ENCODE results near the gene DMRT1.

The DMRT1 gene

DNA sequence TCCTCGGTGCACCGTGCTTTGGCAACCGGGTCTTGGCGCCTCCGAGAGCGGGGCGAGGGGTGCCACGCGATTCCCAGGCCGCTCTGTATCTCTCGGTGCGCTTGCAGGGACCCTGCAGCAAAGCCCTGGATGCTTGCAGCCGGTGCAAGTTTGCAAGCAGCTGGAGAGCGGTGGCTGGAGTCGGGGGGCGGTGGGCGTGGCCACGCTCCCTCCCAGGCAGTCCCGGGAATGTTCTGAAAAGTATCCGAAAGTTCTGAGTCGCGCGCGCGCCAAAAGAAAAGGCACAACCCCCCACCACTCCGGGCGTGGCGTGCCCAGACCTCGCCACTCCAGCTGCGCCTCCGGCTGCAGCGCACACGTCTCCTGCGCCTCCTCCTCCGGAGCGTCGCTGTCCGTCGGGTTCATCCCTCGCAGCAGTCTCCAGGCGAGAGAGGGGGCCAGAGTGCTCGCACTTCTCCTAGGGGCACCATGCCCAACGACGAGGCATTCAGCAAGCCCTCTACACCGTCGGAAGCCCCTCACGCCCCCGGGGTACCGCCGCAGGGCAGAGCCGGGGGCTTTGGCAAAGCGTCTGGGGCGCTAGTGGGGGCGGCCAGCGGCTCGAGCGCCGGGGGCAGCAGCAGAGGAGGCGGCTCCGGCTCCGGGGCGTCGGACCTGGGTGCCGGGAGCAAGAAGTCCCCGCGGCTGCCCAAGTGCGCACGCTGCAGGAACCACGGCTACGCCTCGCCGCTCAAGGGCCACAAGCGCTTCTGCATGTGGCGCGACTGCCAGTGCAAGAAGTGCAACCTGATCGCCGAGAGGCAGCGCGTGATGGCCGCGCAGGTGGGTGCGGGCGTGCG lies at the start of gene DMRT1:
Gene DMRT1 (plus strand): TSS at position 327 of the 839 bp plus-strand sequence. CDS start 142 bp downstream, at position 469.
- peak; percentile 58 for DNase-seq (ENCODE audit: low read depth, low spot score)

DNA sequence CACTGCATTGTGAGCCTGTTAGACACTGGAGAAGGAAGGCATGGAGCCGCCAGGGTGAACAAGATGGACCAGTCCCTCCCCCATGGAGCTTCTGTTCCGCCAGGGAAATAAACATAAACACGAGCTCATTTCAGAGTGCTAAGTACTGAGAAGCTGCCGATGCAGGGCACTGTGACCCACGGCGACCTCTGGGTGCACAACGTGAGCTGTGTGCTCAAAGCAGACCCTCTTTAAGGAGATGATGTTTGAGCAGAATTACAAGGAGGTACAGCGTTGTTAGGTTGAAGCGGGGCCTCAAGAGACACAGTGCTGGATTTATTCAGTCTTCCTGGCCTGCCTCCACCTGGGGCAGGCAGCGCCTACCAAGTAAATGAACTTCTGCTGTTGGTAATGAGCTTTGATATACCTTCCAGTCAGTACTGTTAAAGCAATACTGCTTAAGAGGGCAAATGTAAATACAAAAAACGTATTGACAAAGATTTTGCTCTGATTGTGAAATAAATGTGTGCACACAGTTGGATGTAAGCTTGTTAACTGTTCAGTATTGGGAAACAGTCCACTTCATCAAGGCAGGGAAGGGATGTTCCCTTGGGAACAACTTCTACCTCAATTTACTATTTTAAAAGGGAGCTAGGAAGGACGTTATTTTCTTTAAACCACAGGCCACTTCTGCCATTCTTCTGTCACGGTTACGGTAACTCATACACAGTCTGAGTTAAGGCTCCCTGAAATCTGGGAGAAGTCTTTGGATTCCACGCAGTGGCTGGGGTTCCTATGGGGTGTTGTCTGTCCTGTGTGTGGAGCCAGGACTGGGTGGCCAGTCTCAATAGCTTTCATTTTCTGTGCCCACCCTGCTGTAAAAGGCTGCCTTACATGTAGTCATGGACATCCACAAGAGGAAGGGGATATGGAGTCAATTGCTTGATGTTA lies 48.9 kb upstream of the DMRT1 start:
- DNase-seq (ENCODE audit: low read depth, low spot score) = peak; percentile 57

DNA sequence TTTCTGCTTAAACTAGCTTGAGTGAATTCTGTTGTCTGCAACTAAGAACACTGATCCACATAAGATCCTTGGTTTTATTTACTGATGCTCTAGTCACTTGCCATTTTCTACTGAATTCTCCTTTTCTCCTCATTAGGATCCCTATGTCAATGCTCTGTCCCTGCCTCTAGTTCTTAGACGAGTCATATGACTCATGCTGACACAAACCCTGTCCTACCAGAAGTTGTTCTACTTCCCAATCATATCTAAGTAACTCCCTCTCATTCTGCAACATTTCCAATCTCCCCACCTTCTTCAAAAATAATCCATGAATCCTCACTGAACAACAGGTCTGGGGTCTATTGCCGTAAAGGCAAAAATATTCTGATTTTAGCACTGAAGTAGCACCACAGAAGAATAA lies 47.1 kb upstream of the DMRT1 start:
- no peak for DNase-seq (ENCODE audit: low read depth, low spot score)

DNA sequence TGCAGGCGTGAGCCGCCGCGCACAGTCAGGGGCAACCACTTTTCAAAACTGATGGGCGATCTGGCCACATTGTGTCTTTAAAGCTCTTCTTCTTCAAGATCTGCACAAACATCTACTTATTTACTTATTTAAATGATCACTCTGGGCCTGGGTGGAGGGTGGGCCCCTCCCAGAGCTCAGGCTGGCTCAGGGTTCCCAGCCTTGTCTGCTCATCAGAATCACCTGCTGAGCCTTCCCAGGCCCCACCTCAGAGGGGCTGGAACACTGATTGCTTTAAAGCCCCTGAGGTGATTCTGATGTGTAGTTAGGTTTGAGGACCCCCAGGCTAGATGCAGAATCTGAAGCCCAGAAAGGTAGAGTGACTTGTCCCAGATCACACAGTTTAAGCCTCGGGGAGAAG lies 45.6 kb upstream of the DMRT1 start:
- DNase-seq (ENCODE audit: low read depth, low spot score) = peak; percentile 57

DNA sequence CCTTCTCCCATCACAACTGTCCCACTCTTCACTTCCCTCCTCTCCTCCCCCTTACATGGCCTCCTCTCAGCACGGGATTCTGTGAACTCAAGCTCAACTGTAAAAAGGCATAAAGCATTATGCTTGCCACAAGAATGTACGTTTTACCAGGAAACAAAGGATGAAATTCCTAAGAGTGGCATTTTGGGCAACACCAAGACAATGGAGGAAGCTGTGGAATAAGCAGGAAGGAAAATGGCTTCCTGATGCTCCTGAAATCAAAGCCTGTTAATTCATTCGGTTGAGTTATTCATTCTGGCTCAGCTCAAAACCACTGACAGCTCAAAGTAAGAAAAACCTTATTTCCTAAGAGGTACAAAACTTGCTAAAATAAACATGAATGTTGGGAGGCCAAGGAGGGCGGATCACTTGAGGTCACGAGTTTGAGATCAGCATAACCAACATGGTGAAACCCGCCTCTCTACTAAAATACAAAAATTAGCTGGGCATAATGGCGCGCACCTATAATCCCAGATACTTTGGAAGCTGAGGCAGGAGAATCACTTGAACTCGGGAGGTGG lies 40.8 kb upstream of the DMRT1 start:
- DNase-seq (ENCODE audit: low read depth, low spot score) = no peak

DNA sequence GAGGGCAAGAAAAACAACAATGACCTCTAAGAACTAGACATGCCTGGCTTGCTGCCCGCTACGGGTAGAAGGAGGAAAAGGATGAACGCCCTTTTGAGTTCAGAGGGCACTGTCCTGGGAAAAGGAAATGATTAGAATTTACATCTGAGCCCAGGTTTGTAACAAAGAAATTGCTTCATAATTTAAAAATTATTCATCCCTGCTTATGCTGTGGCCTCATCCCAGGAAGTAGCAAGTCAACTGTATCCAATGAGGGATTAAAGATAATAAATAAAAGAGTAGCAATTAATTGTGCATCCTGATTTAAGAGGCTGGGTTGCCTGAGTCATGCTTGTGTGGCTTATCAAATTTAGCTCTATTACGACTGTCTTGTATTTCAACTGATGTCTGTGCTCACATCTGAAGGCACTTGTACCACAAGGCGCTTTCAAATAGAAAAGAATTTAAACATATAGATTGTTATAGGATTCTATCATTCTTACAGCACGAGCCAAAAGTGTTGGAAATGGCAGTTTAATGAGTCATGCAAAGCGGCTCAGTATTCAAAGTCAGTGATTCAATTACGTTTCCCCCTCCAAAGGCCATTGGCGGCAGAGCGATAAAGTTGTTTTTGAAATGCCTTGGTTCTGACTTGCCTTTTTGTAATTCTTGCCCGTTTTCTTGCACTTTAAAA lies 40.0 kb upstream of the DMRT1 start:
- no peak for DNase-seq (ENCODE audit: low read depth, low spot score)

DNA sequence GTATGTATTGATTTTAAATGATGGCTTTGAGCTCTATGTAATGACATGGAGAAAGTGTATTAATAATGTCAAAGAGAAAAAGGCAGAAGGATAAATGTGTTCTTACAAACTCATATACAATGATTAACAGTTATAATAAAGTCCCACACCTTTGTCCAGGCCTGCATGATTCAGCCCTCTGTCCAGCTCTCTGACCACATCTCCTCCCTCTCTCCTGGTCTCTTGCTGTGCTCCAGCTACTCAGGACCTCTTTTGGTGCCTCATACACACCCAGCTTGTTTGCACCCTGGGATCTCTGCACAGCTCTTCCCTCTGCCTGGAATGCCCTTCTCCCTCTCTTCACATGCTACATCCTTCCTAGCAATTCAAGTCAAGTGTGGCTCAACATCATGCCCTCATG lies 37.5 kb upstream of the DMRT1 start:
- DNase-seq (ENCODE audit: low read depth, low spot score) = no peak

DNA sequence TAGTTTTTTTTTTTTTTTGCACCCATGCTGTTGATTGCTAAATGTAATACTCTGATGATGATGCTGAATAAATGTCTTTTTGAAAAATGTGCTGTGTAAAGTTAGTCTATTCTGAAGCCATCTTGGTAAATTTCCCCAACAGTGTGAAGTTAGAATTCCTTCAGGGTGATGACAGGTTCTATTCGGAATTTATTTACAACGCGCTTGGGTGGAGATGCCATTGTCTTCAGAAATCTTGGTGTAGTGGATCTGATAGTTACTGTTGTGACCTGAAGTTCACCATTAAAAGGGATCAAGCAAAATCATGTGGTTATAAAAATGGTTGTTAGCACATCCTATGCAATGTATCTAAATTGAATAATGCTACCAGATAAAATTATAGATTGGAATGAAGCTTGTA lies 36.3 kb upstream of the DMRT1 start:
- DNase-seq (ENCODE audit: low read depth, low spot score) = no peak

DNA sequence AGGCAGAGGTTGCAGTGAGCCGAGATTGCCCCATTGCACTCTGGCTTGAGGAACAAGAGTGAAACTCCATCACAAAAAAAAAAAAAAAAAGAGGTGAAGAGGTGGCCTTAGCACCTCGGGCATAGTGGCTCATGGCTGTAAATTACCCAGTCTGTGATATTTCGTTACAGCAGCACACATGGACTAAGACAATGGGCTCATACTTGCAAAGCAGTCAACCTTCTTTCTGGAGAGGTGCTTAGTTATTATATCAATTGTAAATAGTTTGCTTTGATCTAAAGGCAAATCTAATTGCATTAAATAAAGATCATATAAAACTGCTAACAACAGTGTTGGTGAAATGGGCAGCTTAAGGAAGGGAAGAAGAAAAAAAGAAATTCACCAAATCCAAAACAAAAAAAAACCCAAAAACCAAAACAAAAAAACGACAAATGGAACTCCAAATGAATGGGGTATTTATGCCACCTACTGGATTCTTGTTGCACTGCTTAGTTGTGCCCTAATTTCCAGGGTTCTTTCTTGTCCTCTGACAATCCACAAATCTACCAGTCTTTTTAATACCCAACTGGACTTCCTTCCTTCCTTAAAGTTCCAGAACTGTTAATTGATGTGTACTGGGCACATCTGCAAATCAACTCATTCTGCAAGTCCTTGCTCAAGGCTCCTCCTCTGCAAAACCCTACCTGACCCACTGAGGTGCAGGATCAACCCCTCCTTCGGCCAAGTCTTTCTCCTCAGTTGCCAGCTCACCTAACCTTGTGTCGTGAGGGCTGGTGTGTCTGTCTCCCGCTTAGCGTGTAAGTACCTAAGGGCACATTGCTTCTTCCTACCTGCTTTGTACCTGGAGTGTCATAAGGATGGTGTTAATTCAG lies 35.0 kb upstream of the DMRT1 start:
- DNase-seq (ENCODE audit: low read depth, low spot score) = peak; percentile 12

DNA sequence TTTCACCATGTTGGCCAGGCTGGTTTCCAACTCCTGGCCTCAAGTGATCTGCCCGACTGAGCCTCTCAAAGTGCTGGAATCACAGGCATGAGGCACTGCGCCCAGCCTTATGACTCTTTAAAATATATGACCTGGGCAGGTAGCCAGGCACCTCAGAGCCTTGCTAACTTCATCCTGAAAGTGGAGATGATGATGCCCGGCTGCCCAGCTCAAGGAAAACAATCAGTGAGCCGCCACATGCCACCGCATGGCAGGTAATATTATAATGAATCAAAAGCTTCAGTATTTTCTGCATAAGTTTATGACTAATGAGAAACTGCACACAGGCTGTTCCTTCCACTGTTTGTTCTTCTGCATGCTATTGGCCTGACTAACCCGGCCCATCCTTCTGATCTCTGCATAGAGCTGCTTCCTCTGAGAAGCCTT lies 30.4 kb upstream of the DMRT1 start:
- DNase-seq (ENCODE audit: low read depth, low spot score) = no peak

DNA sequence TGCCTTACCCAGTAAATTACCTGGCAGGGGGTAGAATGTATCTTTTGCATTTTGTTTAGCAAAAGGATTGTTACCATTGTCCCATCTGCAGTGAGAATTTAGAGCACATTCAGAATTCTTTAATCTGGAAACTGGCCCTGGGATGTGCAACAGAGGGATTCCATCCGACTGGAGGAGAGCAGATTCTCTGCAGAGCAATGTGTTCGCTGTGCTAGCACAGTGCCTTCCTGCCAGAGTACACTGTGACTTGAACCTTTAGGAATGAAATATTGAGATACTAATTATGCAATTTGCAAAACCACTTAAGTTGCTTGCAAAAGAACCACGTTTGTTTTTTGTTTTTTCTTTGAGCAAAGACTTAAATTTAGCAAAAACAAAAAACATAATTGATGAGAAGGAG lies 22.5 kb upstream of the DMRT1 start:
- no peak for DNase-seq (ENCODE audit: low read depth, low spot score)

DNA sequence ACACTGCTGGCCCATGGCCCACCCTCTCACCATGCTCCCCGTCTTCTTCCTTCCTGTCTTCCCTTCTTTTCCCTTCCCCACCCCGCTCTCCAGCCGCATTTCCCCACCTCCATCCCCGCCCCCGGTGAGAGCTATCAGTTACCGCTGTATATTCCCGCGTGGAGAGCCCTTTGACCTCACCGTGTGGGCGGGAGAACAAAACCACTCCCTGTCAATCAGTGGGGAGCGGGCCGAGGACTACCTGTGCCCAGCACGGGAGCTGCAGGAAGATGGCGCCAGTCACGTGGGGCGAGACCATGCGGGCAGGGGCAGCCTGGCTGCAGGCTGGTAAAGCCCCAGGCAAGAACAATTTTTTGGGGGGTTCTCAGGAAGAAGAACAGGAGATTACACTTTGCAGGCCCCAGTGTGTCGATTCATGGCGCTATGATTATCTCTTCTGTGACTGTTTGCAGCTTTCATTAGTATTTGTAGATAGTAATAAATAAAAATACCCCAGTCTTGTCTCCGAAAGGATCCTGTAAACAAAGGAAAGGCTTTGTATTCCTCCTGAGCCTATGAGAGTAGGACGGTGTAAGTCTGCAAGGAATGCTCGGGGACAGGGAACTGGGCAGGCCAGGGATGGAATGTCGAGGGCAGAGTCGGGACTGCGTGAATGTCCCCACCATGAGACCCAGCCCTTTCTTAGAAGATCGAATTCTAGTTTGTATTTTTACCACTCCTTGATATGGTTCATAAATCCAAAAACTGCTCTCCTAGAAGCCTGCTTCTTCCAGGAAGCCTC lies 14.8 kb upstream of the DMRT1 start:
- DNase-seq (ENCODE audit: low read depth, low spot score) = peak; percentile 27

DNA sequence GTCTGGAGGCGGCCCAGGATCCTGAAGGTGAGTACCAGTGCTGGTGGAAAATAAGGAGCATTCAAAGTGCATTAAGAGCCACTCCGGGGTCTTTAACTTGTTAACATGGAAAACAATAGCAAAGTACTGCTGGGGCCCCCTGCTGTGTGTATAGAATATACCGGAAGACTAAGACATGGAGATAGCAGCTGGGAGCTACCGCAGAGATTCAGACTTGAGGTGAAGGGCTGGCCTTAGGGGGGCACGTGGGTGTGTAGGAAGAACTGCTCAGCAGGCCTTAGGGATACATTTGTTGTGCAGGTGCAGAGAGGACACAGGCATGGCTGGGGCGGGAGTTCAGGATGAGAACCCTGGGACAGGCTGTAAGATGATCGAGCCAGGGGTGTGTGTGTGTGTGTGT lies 1.2 kb upstream of the DMRT1 start:
- peak; percentile 14 for DNase-seq (ENCODE audit: low read depth, low spot score)

DNA sequence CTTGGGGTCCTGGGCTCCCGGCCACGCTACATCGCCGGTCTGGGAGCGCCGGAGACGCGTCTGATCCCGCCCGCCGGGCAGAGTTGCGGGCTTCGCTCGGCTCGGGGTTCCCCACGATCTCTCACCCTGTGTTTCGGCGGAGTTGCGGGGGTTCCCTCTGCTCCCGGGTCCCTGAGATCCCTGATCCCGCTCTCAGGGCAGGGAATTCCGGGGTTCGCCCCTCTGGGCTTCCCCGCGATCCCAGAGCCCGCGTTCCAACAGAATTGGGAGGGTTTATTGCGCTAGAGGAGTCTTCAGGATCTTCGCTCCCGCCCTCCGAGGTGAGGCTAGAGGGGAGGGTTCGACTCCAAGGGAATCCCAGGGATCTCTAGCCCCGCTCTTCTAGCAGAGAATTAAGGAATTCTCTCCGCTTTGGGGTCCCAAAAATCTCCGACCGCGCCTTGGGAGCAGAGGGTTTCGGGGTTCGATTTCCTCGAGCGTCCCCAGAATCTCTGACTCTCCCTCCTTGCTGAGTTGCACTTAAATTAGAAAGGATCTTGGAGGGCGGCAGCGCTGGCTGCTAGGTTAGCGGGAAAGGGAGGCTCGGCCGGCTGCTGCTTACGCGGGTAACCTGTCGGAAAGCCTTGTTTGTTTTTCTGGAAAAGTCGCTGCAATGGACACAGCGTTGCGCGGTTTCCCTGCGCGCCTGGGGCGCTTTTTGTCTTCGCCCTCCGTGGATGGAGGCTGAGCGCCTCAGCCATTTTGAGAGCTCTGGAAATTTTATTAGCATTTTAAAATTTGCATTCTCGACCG lies 1.3 kb downstream of the DMRT1 start:
- DNase-seq (ENCODE audit: low read depth, low spot score) = peak; percentile 64

DNA sequence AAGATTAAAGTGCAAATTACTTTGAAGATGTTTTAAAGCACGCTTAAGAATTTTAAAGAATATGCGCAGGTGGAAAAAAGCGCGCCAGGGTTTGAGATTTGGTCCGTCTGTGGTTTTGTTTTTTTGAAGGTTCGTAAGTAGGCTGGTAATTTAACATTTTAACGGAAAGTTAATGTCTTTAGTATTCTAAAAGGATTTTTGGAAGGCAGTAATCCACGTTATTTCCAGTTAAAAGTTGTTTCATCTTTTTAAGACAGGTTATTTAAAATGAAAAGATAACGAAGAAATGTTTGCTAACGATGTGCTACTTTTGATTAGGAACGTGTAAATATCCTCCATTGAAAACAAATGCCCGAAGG lies 1.9 kb downstream of the DMRT1 start:
- no peak for DNase-seq (ENCODE audit: low read depth, low spot score)

DNA sequence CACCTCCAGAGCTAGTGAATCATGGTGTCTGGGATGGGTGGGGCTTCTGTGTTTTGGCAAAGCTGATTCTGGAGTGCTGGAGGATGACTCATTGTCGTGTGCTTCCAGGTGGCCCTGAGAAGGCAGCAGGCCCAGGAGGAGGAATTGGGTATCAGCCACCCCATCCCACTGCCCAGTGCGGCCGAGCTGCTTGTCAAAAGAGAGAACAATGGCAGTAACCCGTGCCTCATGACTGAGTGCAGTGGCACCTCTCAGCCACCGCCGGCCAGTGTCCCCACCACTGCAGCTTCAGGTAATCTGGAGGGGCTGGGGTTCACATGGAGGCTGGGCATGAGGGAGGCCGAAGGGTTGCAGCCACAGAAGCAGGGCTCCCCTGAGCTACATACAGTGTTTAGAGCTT lies 5.4 kb downstream of the DMRT1 start:
- DNase-seq (ENCODE audit: low read depth, low spot score) = peak; percentile 39

DNA sequence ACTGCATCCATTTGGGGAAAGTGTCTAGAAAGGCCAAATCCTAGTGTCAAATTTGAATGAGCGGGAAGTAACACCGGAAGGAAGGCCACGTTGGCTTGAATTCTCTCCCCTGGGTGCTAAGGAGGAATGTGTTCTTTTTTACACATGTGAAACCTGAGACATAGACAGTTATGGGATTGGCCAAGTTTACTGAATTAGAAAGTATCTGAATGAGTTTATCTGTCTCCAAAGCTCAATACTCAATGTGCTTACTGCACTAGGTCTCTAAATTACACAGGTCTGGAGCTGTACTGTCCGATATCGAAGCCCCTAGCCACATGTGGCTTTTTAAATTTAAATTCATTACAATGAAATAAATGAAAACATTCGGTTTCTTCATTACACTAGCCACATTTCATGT lies 6.0 kb downstream of the DMRT1 start:
- DNase-seq (ENCODE audit: low read depth, low spot score) = no peak

DNA sequence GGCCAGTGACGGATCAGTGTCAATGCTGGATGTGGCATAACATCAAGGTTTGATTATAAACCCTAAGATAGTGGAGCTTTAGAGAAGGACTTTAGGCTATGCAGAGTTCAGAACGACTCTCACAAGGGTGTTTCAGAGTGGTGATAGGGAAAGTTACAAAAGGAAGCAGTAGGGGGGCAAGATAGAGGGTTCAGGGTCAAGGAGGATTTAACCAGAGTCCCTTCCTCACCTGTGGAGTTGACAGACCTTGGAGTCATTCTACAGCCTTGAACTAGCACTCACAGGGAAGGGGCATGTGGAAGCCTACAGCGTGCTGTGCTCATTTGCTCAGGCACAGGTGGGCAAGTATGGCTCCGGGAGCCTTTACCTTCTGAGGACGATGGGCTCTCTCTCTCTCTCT lies 7.9 kb downstream of the DMRT1 start:
- no peak for DNase-seq (ENCODE audit: low read depth, low spot score)

DNA sequence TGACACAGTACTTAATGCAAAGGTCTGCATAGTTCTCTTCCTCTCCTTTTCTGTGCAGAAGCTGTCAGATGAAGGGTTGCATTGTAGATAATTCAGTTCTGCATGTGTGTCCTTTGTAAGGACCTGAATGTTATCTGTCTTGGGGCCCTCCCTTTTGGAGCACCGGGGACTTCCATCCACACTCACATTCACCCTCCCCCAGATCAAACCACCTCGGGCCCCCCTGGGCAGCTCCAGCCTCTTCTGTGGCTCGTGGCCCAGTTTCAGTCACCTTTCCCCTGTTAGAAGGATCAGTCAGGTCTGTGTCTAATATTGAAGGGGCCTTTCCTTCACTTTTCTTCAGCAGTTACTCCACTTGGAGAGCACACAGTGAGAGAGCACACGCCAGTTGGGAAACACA lies 11.0 kb downstream of the DMRT1 start:
- DNase-seq (ENCODE audit: low read depth, low spot score) = no peak
